Neural progenitor cell (in vitro differentiated cells): Measurements from ENCODE around the gene RLN2. TPM values are rescaled to one million over a fixed set of nuclear protein-coding genes. Genes with fewer than 3 reads are reported as not detected.

ENCODE experiments used
- DNase-seq: peaks from one replicate; pipeline ENCODE4 v3.0.0-alpha.2; 2016; ENCODE audit warnings: low spot score
- H2AFZ ChIP-seq: fragments of 200-600 bp; sonication (generic); replicated peaks from 2 replicates; pipeline ENCODE4 v1.6.1; 2016; ENCODE audit warnings: antibody characterized with exemption
- H3F3A ChIP-seq: fragments of 200-600 bp; sonication (generic); 2 replicates; pipeline ENCODE4 v1.6.1; 2016; ENCODE audit warnings: antibody characterized with exemption, low read depth
- H3K27ac ChIP-seq: fragments of 200-600 bp; sonication (generic); 2 replicates; pipeline ENCODE4 v1.5.1; 2016; ENCODE audit warnings: mild to moderate bottlenecking
- H3K27me3 ChIP-seq: fragments of 200-600 bp; sonication (generic); 2 replicates; pipeline ENCODE4 v1.6.1; 2016; ENCODE audit warnings: mild to moderate bottlenecking, moderate library complexity
- H3K36me3 ChIP-seq: fragments of 200-600 bp; sonication (generic); 2 replicates; pipeline ENCODE4 v1.5.1; 2016
- H3K4me1 ChIP-seq: fragments of 200-600 bp; sonication (generic); 2 replicates; pipeline ENCODE4 v1.6.1; 2016; ENCODE audit warnings: mixed run types
- H3K4me2 ChIP-seq: fragments of 200-600 bp; sonication (generic); 2 replicates; pipeline ENCODE4 v1.6.1; 2016
- H3K4me3 ChIP-seq: fragments of 200-600 bp; sonication (generic); 2 replicates; pipeline ENCODE4 v1.5.1; 2016
- H3K79me2 ChIP-seq: fragments of 200-600 bp; sonication (generic); 2 replicates; pipeline ENCODE4 v1.6.1; 2016; ENCODE audit warnings: low read depth
- H3K9ac ChIP-seq: fragments of 200-600 bp; sonication (generic); 2 replicates; pipeline ENCODE4 v1.6.1; 2016
- H3K9me3 ChIP-seq: fragments of 200-600 bp; sonication (generic); 2 replicates; pipeline ENCODE4 v1.5.1; 2016; ENCODE audit warnings: low read depth
- H4K20me1 ChIP-seq: fragments of 200-600 bp; sonication (generic); 2 replicates; pipeline ENCODE4 v1.6.1; 2016; ENCODE audit warnings: low read depth
- H3K27ac Mint-ChIP-seq: 3 replicates; pipeline ENCODE4 v1.8.0; 2021; ENCODE audit warnings: mixed read lengths
- H3K27me3 Mint-ChIP-seq: 2 replicates; pipeline ENCODE4 v1.8.0; 2022; ENCODE audit warnings: low read depth, mild to moderate bottlenecking, inconsistent platforms, moderate library complexity, mixed read lengths; ENCODE audit not compliant: insufficient read depth
- H3K36me3 Mint-ChIP-seq: 3 replicates; pipeline ENCODE4 v1.8.0; 2021; ENCODE audit warnings: mixed read lengths
- H3K4me1 Mint-ChIP-seq: 3 replicates; pipeline ENCODE4 v1.8.0; 2021; ENCODE audit warnings: mixed read lengths
- H3K4me3 Mint-ChIP-seq: 3 replicates; pipeline ENCODE4 v1.8.0; 2021; ENCODE audit warnings: mild to moderate bottlenecking, moderate library complexity, mixed read lengths
- H3K9me3 Mint-ChIP-seq: 3 replicates; pipeline ENCODE4 v1.8.0; 2020; ENCODE audit warnings: mixed read lengths
- CTCF ChIP-seq: fragments of 200-600 bp; sonication (generic); IDR thresholded peaks from 2 replicates; pipeline ENCODE4 v1.5.1; 2017; ENCODE audit warnings: antibody characterized with exemption, mild to moderate bottlenecking
- EZH2 ChIP-seq: fragments of 200-600 bp; sonication (generic); IDR thresholded peaks from 2 replicates; pipeline ENCODE4 v1.6.1; 2017; ENCODE audit warnings: antibody characterized with exemption, mild to moderate bottlenecking, moderate library complexity
- EZH2phosphoT487 ChIP-seq: fragments of 200-600 bp; sonication (generic); IDR thresholded peaks from 2 replicates; pipeline ENCODE4 v1.6.1; 2017; ENCODE audit warnings: antibody characterized with exemption
- total RNA-seq: library from RNA; depleted of rRNA; stranded (reverse); fragments of >200 nt; gene quantifications from 2 replicates; pipeline ENCODE4 v1.2.3, GENCODE V29; 2015; ENCODE audit warnings: low replicate concordance

The RLN2 gene
- total RNA-seq, 1 donor from 2014 or later = 12.6 TPM

GRCh38 chr9:5288591-5288990 lies 15.9 kb downstream of the RLN2 start:
- no peak overlapping the region for H3K9ac ChIP-seq
- H3K79me2 ChIP-seq = no peaks in the 10 kb centered on the region
- no peaks in the 10 kb centered on the region for H3K36me3 ChIP-seq
- Mint-ChIP-seq H3K27ac (no peak overlapping the region), H3K9me3 (no peaks in the 10 kb centered on the region), H3K4me3 (no peak overlapping the region), H3K27me3 (no peaks in the 10 kb centered on the region), H3K4me1 (no peaks in the 10 kb centered on the region), H3K36me3 (no peaks in the 10 kb centered on the region)
- H3F3A ChIP-seq = no peaks in the 10 kb centered on the region
- no peak for TF ChIP-seq EZH2
- TF ChIP-seq EZH2phosphoT487 = no peak
- no peak for TF ChIP-seq CTCF
- no peaks in the 10 kb centered on the region for H4K20me1 ChIP-seq
- no peaks in the 10 kb centered on the region for H3K4me1 ChIP-seq
- H3K9me3 ChIP-seq = no peaks in the 10 kb centered on the region
- no peak overlapping the region for H3K4me2 ChIP-seq
- DNase-seq = no peak
- H2AFZ ChIP-seq = no peak overlapping the region
- H3K4me3 ChIP-seq = no peak overlapping the region
- H3K27ac ChIP-seq = no peak overlapping the region
- H3K27me3 ChIP-seq = no peaks in the 10 kb centered on the region

GRCh38 chr9:5286262-5286661 lies 18.3 kb downstream of the RLN2 start:
- Histone ChIP-seq H3F3A (no peaks in the 10 kb centered on the region), H3K79me2 (no peaks in the 10 kb centered on the region), H3K4me1 (no peaks in the 10 kb centered on the region), H3K36me3 (no peaks in the 10 kb centered on the region), H3K4me3 (no peak overlapping the region), H3K9me3 (no peaks in the 10 kb centered on the region), H3K27ac (no peak overlapping the region), H2AFZ (no peak overlapping the region), H3K4me2 (no peak overlapping the region), H3K27me3 (no peaks in the 10 kb centered on the region), H4K20me1 (no peaks in the 10 kb centered on the region), H3K9ac (no peak overlapping the region)
- TF ChIP-seq CTCF = no peak
- no peak for TF ChIP-seq EZH2
- no peak for TF ChIP-seq EZH2phosphoT487
- Mint-ChIP-seq H3K4me1 (no peaks in the 10 kb centered on the region), H3K27ac (no peak overlapping the region), H3K9me3 (no peaks in the 10 kb centered on the region), H3K27me3 (no peaks in the 10 kb centered on the region), H3K36me3 (no peaks in the 10 kb centered on the region), H3K4me3 (no peak overlapping the region)
- no peak for DNase-seq

GRCh38 chr9:5278486-5278885 lies 26.0 kb downstream of the RLN2 start:
- H3K27ac Mint-ChIP-seq = no peak overlapping the region
- no peak overlapping the region for H2AFZ ChIP-seq
- no peak for DNase-seq
- no peaks in the 10 kb centered on the region for H3K4me1 ChIP-seq
- no peaks in the 10 kb centered on the region for H3K4me1 Mint-ChIP-seq
- H3K27me3 ChIP-seq = no peaks in the 10 kb centered on the region
- no peaks in the 10 kb centered on the region for H3K27me3 Mint-ChIP-seq
- H3K79me2 ChIP-seq = no peaks in the 10 kb centered on the region
- H3K4me3 ChIP-seq = no peak overlapping the region
- no peak overlapping the region for H3K4me2 ChIP-seq
- TF ChIP-seq EZH2phosphoT487 = no peak
- no peak for TF ChIP-seq EZH2
- TF ChIP-seq CTCF = no peak
- H4K20me1 ChIP-seq = no peaks in the 10 kb centered on the region
- no peaks in the 10 kb centered on the region for H3K9me3 ChIP-seq
- no peaks in the 10 kb centered on the region for H3F3A ChIP-seq
- H3K27ac ChIP-seq = no peak overlapping the region
- no peaks in the 10 kb centered on the region for H3K36me3 Mint-ChIP-seq
- H3K36me3 ChIP-seq = no peaks in the 10 kb centered on the region
- no peak overlapping the region for H3K9ac ChIP-seq
- peaks cover 2% of the 10 kb centered on the region for H3K9me3 Mint-ChIP-seq
- no peak overlapping the region for H3K4me3 Mint-ChIP-seq

GRCh38 chr9:5274770-5275169 lies 29.7 kb downstream of the RLN2 start:
- Histone ChIP-seq H3K79me2 (no peaks in the 10 kb centered on the region), H3K27me3 (no peaks in the 10 kb centered on the region), H3K4me3 (no peak overlapping the region), H4K20me1 (no peaks in the 10 kb centered on the region), H3K4me1 (no peaks in the 10 kb centered on the region), H3K9me3 (no peaks in the 10 kb centered on the region), H3K9ac (no peak overlapping the region), H2AFZ (no peak overlapping the region), H3K4me2 (no peak overlapping the region), H3K36me3 (no peaks in the 10 kb centered on the region), H3K27ac (no peak overlapping the region), H3F3A (no peaks in the 10 kb centered on the region)
- no peak for DNase-seq
- Mint-ChIP-seq H3K36me3 (no peaks in the 10 kb centered on the region), H3K27me3 (no peaks in the 10 kb centered on the region), H3K9me3 (peaks cover 2% of the 10 kb centered on the region), H3K4me3 (no peak overlapping the region), H3K4me1 (no peaks in the 10 kb centered on the region), H3K27ac (no peak overlapping the region)
- no peak for TF ChIP-seq CTCF
- no peak for TF ChIP-seq EZH2
- TF ChIP-seq EZH2phosphoT487 = no peak
